ENCODE results near the gene DNMT3A. TPM values are rescaled to one million over a fixed set of nuclear protein-coding genes. Genes with fewer than 3 reads are reported as not detected.

The DNMT3A gene
- total RNA-seq, 4 donors from 2014 or later, result 8.0 to 18.0 (median 9.3) TPM

GRCh38 chr2:25247792-25248512 is 93.8 kb downstream of the DNMT3A start:
- ATAC-seq (ENCODE audit: low FRiP score) (no peak), DNase-seq (ENCODE audit: low spot score) (no peak)
- TF ChIP-seq CTCF (IDR thresholded peaks at IDR 0.05), result no peak

DNA sequence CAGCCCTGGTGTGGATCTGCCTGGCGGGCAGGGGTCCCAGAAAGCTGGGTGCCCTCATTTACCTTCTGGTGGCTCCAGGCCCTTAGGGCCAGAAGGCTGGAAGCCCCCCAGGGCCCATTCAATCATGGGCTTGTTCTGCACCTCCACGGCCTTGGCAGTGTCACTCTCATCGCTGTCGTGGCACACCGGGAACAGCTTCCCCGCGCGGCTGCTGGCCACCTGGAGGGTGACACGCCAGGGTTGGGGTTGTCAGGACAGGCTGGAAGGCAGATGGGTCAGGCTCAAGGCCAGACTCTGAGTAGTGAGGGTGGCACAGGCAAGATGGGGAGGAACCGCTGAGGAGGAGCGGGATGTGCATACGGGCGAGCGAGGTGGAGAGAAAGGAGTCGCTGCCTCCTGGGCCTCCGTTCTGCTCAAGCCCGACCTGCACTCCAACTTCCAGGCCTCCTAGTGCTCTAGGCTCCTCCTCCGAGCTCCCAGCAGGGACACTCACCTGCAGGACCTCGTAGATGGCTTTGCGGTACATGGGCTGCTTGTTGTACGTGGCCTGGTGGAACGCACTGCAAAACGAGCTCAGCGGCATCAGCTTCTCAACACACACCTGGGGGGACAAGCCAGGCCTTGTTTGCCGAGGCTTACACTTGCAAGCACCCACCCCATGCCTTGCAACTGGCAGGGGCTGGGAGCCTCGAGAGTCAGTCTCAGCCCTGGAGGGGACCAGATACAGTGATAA is 95.0 kb downstream of the DNMT3A start:
- no peak for TF ChIP-seq CTCF (IDR thresholded peaks at IDR 0.05)
- no peak for ATAC-seq (ENCODE audit: low FRiP score)

GRCh38 chr2:25246001-25246400 is 95.7 kb downstream of the DNMT3A start:
- DNase-seq (ENCODE audit: low spot score) (no peak), ATAC-seq (ENCODE audit: low FRiP score) (no peak)
- no peak for TF ChIP-seq CTCF (IDR thresholded peaks at IDR 0.05)

More for the DNA sequence above, 95.0 kb downstream of the DNMT3A start:
- no peak for DNase-seq (ENCODE audit: low spot score)

DNA sequence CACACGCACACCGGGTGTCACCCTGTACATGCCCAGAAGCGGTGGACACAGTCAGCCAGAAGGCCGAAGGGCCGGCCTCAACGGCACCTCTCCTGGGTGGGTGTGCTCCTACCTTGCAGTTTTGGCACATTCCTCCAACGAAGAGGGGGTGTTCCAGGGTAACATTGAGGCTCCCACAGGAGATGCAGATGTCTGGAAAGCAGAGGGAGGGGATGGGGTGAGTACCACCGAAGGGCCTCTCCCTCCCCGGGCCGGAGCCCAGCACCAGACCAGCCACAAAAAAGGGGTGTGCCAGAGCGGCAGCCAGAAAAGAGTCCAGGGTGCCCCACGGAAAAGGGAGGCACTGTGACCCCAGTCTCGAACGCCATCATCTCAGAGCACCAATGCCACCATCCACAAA is 96.6 kb downstream of the DNMT3A start:
- ATAC-seq (ENCODE audit: low FRiP score) (no peak), DNase-seq (ENCODE audit: low spot score) (no peak)
- no peak for TF ChIP-seq CTCF (IDR thresholded peaks at IDR 0.05)

GRCh38 chr2:25243995-25244394 is 97.7 kb downstream of the DNMT3A start:
- TF ChIP-seq CTCF (IDR thresholded peaks at IDR 0.05), result no peak
- no peak for ATAC-seq (ENCODE audit: low FRiP score)
- no peak for DNase-seq (ENCODE audit: low spot score)

DNA sequence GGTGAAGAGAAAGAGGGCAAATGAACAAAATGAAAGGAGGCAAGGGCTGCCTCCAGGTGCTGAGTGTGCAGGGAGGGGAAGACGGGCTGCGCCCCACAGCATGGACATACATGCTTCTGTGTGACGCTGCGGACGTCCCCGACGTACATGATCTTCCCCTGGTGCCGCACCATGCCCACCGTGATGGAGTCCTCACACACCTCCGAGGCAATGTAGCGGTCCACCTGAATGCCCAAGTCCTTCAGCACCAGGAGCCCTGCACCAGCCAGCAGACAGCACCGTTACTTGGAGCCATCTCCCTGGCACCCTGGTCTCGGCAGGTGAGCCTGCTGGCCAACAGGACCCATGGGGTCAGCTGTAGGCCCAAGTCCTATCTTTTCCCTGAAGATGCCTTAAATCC is 100.3 kb downstream of the DNMT3A start:
- no peak for ATAC-seq (ENCODE audit: low FRiP score)
- no peak for TF ChIP-seq CTCF (IDR thresholded peaks at IDR 0.05)
- DNase-seq (ENCODE audit: low spot score), result no peak

- TF ChIP-seq CTCF (IDR thresholded peaks at IDR 0.05), result no peak
- DNase-seq (ENCODE audit: low spot score) (no peak), ATAC-seq (ENCODE audit: low FRiP score) (no peak)
Observed at GRCh38 chr2:25240636-25241035, 101.1 kb downstream of the DNMT3A start.
